Activated CD4-positive, alpha-beta T cell treated with anti-CD3 and anti-CD28 coated beads for 24 hours (primary cell): ENCODE results near the gene UTS2B.

Experiments
- DNase-seq, 2 donors: peaks; one replicate each; pipeline ENCODE4 v3.0.0-alpha.2; 2020; ENCODE audit warnings: low read depth in 2 of 2

The UTS2B gene

GRCh38 chr3:191238321-191238817 is 92.0 kb downstream of the UTS2B start:
- no peak for DNase-seq

GRCh38 chr3:191237047-191237882 is 93.1 kb downstream of the UTS2B start:
- DNase-seq: no peak

GRCh38 chr3:191236646-191237045 is 93.7 kb downstream of the UTS2B start:
- no peak for DNase-seq

GRCh38 chr3:191235331-191236314 is 94.7 kb downstream of the UTS2B start:
- no peak for DNase-seq

GRCh38 chr3:191234216-191234615 is 96.1 kb downstream of the UTS2B start:
- no peak for DNase-seq

- DNase-seq: no peak
These were observed 102.8 kb downstream of the UTS2B start for GRCh38 chr3:191227541-191227940.

GRCh38 chr3:191221638-191222037 is 108.7 kb downstream of the UTS2B start:
- no peak for DNase-seq

GRCh38 chr3:191220908-191221307 is 109.4 kb downstream of the UTS2B start:
- no peak for DNase-seq

- DNase-seq: no peak
These were observed 113.0 kb downstream of the UTS2B start for GRCh38 chr3:191217301-191217700.
